Mesendoderm (in vitro differentiated cells): ENCODE results near the gene DAAM1.

Source experiments
- DNase-seq: peaks from one replicate; pipeline ENCODE4 v3.0.0; 2013
- H2AK5ac ChIP-seq: 2 replicates; pipeline ENCODE4 v1.6.1; 2013; ENCODE audit warnings: low read length, inconsistent platforms
- H2BK120ac ChIP-seq: 2 replicates; pipeline ENCODE4 v1.6.1; 2013; ENCODE audit warnings: low read depth, mild to moderate bottlenecking, low read length, moderate library complexity, mixed read lengths
- H2BK15ac ChIP-seq: replicated peaks from 2 replicates; pipeline ENCODE4 v1.6.1; 2013; ENCODE audit warnings: low read depth, mild to moderate bottlenecking, moderate library complexity
- H2BK5ac ChIP-seq: 2 replicates; pipeline ENCODE4 v1.6.1; 2013; ENCODE audit warnings: low read length, inconsistent platforms
- H3K18ac ChIP-seq: 2 replicates; pipeline ENCODE4 v1.6.1; 2013; ENCODE audit warnings: mild to moderate bottlenecking, low read length, mixed read lengths
- H3K23ac ChIP-seq: one replicate; pipeline ENCODE4 v1.6.1; 2013; ENCODE audit warnings: low read length
- H3K27ac ChIP-seq: 2 replicates; pipeline ENCODE4 v1.5.1; 2013; ENCODE audit warnings: low read depth, mild to moderate bottlenecking, inconsistent platforms, low read length, moderate library complexity
- H3K27me3 ChIP-seq: 2 replicates; pipeline ENCODE4 v1.6.1; 2013; ENCODE audit warnings: low read length, control low read depth, mild to moderate bottlenecking, inconsistent platforms; ENCODE audit not compliant: insufficient read depth, poor library complexity
- H3K36me3 ChIP-seq: 2 replicates; pipeline ENCODE4 v1.6.1; 2013; ENCODE audit warnings: low read length, inconsistent platforms; ENCODE audit not compliant: control insufficient read depth, insufficient read depth
- H3K4ac ChIP-seq: one replicate; pipeline ENCODE4 v1.6.1; 2013; ENCODE audit warnings: low read depth, mild to moderate bottlenecking, low read length, moderate library complexity
- H3K4me1 ChIP-seq: 2 replicates; pipeline ENCODE4 v1.6.1; 2013; ENCODE audit warnings: low read depth, low read length, inconsistent platforms; ENCODE audit not compliant: control insufficient read depth
- H3K4me2 ChIP-seq: 2 replicates; pipeline ENCODE4 v1.6.1; 2013; ENCODE audit warnings: low read length
- H3K4me3 ChIP-seq: 2 replicates; pipeline ENCODE4 v1.5.1; 2013; ENCODE audit warnings: mild to moderate bottlenecking, low read length
- H3K56ac ChIP-seq: one replicate; pipeline ENCODE4 v1.6.1; 2013; ENCODE audit warnings: low read length
- H3K79me1 ChIP-seq: 2 replicates; pipeline ENCODE4 v1.6.1; 2013; ENCODE audit warnings: low read length, inconsistent platforms
- H3K79me2 ChIP-seq: 2 replicates; pipeline ENCODE4 v1.6.1; 2013; ENCODE audit warnings: mild to moderate bottlenecking, low read length; ENCODE audit not compliant: control insufficient read depth, insufficient read depth
- H3K9ac ChIP-seq: 2 replicates; pipeline ENCODE4 v1.6.1; 2013; ENCODE audit warnings: low read length, inconsistent platforms
- H4K5ac ChIP-seq: one replicate; pipeline ENCODE4 v1.6.1; 2013; ENCODE audit warnings: low read length
- H4K8ac ChIP-seq: one replicate; pipeline ENCODE4 v1.6.1; 2013; ENCODE audit warnings: low read depth, mild to moderate bottlenecking, control low read depth, low read length, moderate library complexity
- WGBS: extraction: QIAGEN DNeasy Blood & Tissue Kit; methylation state at CpG from one replicate; pipeline ENCODE4 v1.1.7; 2013; ENCODE audit warnings: low lambda C conversion rate, missing lambda C conversion rate; ENCODE audit not compliant: insufficient coverage; ENCODE audit errors: extremely low coverage; 5-methylcytosine and 5-hydroxymethylcytosine counted together

The DAAM1 gene

DNA sequence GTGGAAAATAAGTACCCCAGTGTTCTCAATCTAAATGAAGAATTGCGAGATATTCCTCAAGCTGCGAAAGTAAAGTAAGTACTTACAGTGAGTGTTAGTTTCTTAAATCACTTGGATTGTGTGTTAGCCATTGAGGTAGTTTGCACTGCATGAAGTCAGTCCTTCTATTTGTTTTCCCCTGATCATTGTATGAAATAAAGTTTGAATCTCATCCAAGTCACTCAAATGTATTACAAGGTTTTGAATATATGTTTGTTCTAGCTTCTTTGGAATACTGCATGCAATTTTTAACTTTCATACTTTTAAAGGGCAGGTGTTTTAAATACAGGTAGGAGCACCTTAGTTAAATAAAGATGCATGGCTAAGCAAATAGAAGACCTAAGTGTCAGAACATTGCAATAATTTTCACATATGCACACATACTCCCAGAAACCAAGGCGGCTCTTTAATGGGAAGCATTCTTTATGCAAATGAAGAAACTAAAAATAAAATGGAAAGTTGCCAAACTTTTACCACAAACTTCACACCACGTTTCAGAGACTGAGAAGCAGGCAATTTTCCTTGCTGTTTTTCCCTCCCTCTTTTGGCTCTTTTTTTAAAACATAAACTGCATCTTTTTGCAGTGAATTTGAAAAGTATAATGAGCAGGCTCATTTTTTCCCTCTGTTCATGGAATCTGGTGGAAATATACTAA is 171.1 kb downstream of the DAAM1 start:
- Histone ChIP-seq H3K4ac (no peak overlapping the region), H3K9ac (no peak overlapping the region), H3K4me3 (no peak overlapping the region), H3K4me2 (no peak overlapping the region), H3K79me2 (no peaks in the 10 kb centered on the region), H2BK120ac (no peak overlapping the region), H2AK5ac (no peak overlapping the region), H3K23ac (no peak overlapping the region), H2BK5ac (no peak overlapping the region), H3K27ac (no peak overlapping the region), H3K18ac (no peak overlapping the region), H2BK15ac (no peak overlapping the region), H3K56ac (no peak overlapping the region), H4K5ac (no peak overlapping the region), H3K27me3 (no peaks in the 10 kb centered on the region), H3K79me1 (no peaks in the 10 kb centered on the region), H3K36me3 (no peaks in the 10 kb centered on the region), H4K8ac (no peak overlapping the region), H3K4me1 (peaks cover 2% of the 10 kb centered on the region)
- DNase-seq = no peak
- WGBS = no CpG with 5 or more reads among the region's 4 CpGs

DNA sequence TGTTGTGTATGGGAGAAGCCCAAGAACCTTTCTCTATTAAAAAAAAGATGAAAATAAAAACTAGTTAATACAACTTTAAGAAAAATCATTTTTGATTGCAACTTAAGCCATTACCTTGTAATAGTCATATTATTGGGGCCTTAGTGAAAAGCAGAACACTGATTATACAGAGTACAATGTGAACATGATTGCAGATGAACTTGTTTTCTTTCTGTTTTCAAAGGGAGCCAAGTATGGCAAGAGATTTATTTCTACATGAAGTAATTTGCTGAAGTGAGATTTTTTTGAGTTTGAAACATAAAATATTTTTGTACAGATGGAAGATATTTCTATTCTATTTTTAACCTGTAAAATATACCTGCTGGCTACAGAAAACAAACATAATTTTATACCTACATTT is 171.8 kb downstream of the DAAM1 start:
- Histone ChIP-seq H3K18ac (no peak overlapping the region), H3K27me3 (no peaks in the 10 kb centered on the region), H2AK5ac (no peak overlapping the region), H3K79me2 (no peaks in the 10 kb centered on the region), H3K9ac (no peak overlapping the region), H3K56ac (no peak overlapping the region), H3K27ac (no peak overlapping the region), H3K4me3 (no peak overlapping the region), H3K79me1 (no peaks in the 10 kb centered on the region), H2BK15ac (no peak overlapping the region), H4K5ac (no peak overlapping the region), H3K4me1 (peaks cover 2% of the 10 kb centered on the region), H4K8ac (no peak overlapping the region), H3K23ac (no peak overlapping the region), H2BK5ac (no peak overlapping the region), H3K4me2 (no peak overlapping the region), H3K36me3 (no peaks in the 10 kb centered on the region), H3K4ac (no peak overlapping the region), H2BK120ac (no peak overlapping the region)
- DNase-seq = no peak

DNA sequence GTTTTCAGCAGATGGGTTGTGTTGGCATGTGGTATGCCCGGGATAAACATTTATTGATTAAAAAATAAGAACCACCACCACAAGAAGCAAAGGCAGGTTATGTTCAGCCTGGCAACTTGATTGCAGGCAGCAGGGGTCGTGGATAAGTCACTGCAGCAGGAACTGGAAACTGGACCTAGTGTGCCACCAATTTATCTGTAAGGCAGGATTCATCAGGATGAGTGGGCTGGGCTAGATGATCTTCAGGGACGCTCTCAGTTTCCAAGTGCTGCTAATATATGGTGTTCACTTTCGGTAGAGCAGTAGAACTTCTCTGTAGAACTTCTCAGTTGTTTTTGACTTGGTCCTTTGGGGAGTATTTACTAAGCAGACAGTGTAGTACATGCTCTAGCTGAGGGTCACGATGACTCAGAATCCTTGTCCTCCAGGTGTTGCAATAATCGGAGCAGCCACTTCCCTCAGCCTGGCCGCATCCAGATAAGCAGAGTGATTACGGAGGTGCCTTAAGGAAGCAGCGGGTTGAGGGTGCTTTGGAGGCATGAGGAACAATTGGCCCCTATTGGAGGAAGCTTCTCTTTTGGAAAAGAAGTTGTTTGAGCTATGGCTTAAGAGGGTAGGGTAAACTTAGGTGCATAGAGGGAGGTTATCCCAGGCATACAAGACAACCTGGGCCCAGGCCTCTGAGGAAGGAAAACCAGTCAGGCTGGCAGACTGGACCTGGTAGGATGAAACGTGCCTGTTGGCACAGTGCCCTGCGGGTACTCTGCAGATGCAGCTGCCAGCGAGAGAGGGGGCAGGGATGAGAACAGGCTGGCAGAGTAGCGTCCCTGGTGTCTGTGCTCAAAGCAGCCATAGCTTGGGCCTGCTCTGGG is 172.7 kb downstream of the DAAM1 start:
- Histone ChIP-seq H2AK5ac (no peak overlapping the region), H3K36me3 (no peaks in the 10 kb centered on the region), H3K4ac (no peak overlapping the region), H3K4me2 (no peak overlapping the region), H3K79me2 (no peaks in the 10 kb centered on the region), H4K5ac (no peak overlapping the region), H3K27me3 (no peaks in the 10 kb centered on the region), H3K9ac (no peak overlapping the region), H2BK15ac (no peak overlapping the region), H2BK120ac (no peak overlapping the region), H4K8ac (no peak overlapping the region), H3K23ac (no peak overlapping the region), H3K4me1 (peaks cover 2% of the 10 kb centered on the region), H2BK5ac (no peak overlapping the region), H3K79me1 (no peaks in the 10 kb centered on the region), H3K56ac (no peak overlapping the region), H3K18ac (no peak overlapping the region), H3K4me3 (no peak overlapping the region), H3K27ac (no peak overlapping the region)
- peak; percentile 75 for DNase-seq
- no CpG with 5 or more reads among the region's 13 CpGs for WGBS

DNA sequence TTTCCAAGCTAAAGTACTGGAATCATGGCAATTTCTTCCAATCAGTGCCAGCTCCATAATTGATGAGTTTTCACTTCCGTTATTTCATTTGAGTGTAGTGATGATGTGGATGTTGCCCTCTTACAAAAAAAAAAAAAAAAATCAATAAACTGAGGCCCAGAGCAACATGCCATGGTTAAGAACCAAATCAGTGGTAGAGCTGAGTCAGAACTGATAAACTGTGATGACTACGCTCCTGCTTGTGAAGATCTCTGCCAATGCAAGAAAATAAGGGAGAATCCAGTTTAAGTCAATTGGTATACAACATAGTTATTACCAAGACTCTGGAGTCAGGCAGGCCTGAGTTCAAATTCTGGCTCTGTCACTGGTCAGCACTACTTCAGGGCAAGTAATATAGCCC is 174.0 kb downstream of the DAAM1 start:
- Histone ChIP-seq H4K5ac (no peak overlapping the region), H3K79me1 (no peaks in the 10 kb centered on the region), H2BK120ac (no peak overlapping the region), H4K8ac (no peak overlapping the region), H3K4me3 (no peak overlapping the region), H3K18ac (no peak overlapping the region), H3K56ac (no peak overlapping the region), H3K4me1 (peaks cover 2% of the 10 kb centered on the region), H3K4me2 (no peak overlapping the region), H2BK15ac (no peak overlapping the region), H2AK5ac (no peak overlapping the region), H3K79me2 (no peaks in the 10 kb centered on the region), H3K27me3 (no peaks in the 10 kb centered on the region), H2BK5ac (no peak overlapping the region), H3K4ac (no peak overlapping the region), H3K27ac (no peak overlapping the region), H3K36me3 (no peaks in the 10 kb centered on the region), H3K9ac (no peak overlapping the region), H3K23ac (no peak overlapping the region)
- DNase-seq = no peak
- WGBS = no CpG with 5 or more reads among the region's 2 CpGs

DNA sequence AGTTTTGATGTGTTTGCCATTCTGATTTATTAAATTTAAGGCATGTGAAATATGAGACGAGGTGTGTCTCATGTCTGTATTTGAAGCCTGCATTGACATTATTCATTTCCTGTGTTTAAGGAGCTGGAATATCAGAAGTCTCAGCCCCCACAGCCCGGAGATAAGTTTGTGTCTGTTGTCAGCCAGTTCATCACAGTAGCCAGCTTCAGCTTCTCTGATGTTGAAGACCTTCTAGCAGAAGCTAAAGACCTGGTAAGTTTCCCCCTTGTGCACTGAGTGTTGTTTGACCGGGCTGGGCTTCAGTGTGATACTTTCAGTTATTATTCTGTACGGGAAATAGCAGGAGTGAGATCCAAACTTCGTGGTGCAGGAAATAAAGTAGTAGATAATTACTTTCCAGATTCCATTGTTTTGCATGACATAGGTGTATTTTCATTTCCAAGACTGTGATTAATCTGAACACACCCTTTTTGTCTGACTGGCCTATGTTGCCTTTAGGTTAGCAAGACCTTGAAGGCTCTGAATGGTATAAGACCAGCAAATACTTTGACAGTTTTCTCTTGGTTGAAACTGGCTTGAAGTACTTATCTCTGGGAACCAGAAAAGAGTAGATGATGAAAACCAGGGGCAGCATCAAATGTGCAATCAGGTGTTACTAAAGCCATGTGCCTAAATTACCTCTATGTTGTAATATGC is 175.2 kb downstream of the DAAM1 start:
- Histone ChIP-seq H3K56ac (no peak overlapping the region), H3K23ac (no peak overlapping the region), H3K4me2 (no peak overlapping the region), H3K18ac (no peak overlapping the region), H3K79me2 (no peaks in the 10 kb centered on the region), H2BK5ac (no peak overlapping the region), H3K4me3 (no peak overlapping the region), H3K4ac (no peak overlapping the region), H4K8ac (no peak overlapping the region), H2BK15ac (no peak overlapping the region), H3K79me1 (no peaks in the 10 kb centered on the region), H2AK5ac (no peak overlapping the region), H4K5ac (no peak overlapping the region), H3K27me3 (no peaks in the 10 kb centered on the region), H2BK120ac (no peak overlapping the region), H3K9ac (no peak overlapping the region), H3K4me1 (no peaks in the 10 kb centered on the region), H3K27ac (no peak overlapping the region), H3K36me3 (no peaks in the 10 kb centered on the region)
- no CpG with 5 or more reads among the region's 5 CpGs for WGBS
- no peak for DNase-seq
